ENCODE results near the gene TRERF1. TPM values are rescaled to one million over a fixed set of nuclear protein-coding genes. Genes with fewer than 3 reads are reported as not detected.

Gene TRERF1
- total RNA-seq, 4 donors from 2014 or later = 3.3 to 4.9 (median 3.8) TPM

DNA sequence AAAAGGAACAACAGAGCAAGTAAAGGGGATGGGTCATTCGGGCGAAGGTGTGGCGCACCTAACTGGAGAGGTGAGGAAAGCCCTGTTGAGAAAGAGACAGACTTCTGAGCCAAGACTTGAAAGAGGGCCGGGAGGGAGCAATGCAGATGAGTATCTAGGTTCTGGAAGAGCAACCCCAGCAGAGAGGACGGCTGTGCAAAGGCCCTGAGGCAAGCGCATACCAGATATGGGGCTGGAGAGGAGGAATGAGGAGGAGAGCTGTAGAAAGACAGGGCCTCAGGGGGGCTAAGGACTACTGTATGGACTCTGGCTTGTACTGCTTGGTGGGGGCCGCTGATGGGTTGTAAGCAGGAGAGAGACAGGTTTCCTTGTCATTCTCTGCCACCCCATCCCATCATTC lies 21.9 kb downstream of the TRERF1 start:
- TF ChIP-seq, protein P1, sequence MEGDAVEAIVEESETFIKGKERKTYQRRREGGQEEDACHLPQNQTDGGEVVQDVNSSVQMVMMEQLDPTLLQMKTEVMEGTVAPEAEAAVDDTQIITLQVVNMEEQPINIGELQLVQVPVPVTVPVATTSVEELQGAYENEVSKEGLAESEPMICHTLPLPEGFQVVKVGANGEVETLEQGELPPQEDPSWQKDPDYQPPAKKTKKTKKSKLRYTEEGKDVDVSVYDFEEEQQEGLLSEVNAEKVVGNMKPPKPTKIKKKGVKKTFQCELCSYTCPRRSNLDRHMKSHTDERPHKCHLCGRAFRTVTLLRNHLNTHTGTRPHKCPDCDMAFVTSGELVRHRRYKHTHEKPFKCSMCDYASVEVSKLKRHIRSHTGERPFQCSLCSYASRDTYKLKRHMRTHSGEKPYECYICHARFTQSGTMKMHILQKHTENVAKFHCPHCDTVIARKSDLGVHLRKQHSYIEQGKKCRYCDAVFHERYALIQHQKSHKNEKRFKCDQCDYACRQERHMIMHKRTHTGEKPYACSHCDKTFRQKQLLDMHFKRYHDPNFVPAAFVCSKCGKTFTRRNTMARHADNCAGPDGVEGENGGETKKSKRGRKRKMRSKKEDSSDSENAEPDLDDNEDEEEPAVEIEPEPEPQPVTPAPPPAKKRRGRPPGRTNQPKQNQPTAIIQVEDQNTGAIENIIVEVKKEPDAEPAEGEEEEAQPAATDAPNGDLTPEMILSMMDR (IDR thresholded peaks at IDR 0.05; ENCODE audit: low read depth) = no peak

DNA sequence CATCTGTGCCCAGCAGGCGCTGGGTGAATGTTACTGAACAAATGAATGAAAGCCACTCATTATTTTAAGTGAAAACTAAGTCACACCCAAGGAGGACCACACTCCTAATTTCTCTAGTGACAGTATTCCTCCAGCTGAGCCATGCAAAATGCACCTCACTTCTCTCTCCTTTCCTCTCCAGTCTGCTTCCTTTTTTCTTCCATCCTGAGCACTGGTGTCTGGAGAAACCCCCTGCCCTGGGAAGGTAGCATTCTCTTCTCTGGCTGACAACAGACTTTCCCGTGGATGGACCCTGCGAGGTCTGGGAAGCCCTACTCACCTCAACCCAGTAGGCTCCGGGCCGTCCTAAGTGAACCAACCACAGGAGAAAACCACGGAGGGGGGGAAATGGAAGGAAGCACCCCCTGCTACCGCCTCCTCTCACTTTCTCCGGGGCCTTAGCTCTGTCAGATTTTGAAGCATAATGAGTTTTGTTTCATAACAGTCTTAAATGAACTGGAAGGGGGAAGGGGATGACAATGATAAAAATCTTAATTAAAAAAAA lies 22.6 kb downstream of the TRERF1 start:
- TF ChIP-seq, protein P1 (IDR thresholded peaks at IDR 0.05; ENCODE audit: low read depth) = no peak

DNA sequence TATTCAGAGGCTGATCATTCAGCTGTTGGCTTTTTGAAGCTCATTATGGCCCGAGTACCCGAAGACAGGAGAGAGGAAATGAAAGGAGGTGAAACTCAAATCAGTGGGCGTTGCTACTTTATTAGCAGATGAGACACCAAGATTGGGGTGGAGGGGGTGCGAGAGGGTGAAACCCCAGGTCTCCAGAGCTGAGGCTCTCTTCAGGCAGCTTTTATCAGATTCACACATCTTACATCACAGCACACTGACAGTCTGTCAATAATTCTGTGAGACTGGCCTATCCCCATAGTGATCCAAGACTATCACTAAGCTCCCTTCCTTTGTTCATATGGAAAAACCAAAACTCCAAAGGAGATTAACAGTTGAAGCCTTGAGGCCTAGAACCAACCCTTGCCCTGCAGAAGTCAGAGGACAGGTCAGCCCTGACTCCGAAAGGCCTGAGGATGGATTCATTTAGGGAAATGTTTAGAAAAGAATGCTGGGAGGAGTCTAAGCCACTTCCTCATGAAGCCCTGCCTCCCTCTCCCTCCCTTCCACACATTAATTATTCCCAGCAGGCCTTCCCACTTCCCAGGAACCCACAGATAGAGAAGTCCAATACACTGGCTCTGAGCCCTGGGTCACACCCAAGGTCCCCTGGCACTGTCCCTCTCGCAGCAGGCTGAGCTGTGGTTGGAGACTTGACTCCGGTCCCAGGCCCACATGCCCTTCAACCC lies 23.2 kb downstream of the TRERF1 start:
- TF ChIP-seq, protein P1 (IDR thresholded peaks at IDR 0.05; ENCODE audit: low read depth) = no peak

DNA sequence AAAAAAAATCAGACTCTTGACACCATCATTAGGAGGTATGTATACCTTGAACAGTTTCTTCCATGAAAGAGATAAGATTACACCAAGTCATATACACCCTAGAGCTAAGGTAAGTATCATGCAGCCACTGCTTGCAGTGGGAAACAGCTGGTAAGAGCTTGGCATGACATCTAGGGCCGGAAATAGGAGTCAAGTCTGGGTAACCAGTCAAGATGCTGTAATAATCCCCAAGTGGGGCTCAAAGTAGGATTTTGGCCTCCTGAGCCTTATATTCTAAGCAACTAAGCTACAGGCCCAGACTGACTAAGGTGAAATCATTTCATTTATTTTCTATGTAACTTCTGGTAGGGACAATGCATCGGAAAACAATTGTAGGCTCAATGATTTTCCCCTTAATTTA lies 23.9 kb downstream of the TRERF1 start:
- TF ChIP-seq, protein P1 (IDR thresholded peaks at IDR 0.05; ENCODE audit: low read depth) = no peak

DNA sequence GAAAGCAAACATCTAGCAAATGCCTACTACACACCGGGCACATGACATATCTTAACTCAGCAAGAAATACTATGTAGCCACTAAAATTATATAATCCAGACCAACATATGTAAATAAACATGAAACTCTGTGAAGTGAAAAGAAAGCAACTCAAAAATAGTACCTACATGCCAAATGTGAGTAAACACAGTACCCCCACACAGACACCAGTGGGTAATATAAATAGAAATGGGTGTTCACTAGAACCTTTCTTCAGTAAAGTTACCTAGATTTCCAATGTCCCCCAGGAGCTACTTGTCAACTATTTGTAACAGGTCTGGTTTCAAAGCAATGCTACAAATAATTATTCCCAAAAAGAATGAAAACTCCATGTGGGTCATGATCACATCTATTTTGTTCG lies 25.5 kb downstream of the TRERF1 start:
- TF ChIP-seq, protein P1 (IDR thresholded peaks at IDR 0.05; ENCODE audit: low read depth) = no peak

DNA sequence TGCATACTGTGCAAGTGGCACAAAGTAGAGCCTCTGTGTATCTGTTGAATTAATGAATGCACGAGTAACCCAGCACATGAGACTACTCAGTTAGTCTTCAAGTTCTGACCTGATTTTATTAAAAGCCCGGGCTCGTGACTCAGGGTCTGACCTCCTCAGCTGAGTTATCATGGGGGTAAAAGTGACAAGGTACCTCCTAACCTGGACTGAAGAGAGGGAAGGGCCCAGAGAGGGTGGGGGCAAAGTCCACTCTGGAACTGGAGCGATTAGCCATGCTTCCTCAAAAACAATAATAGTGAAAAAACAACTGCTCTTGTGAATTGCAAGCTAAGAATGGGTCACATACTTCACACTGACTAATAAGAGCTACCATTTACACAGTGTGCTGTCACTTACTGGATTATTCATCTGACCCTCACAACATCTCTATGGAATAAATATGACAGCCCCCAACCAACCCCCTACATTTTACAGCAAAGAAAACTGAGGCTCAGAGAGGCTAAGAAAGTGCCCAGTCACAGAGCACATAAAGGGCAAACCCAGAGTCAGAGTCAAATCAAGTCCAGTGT lies 26.7 kb downstream of the TRERF1 start:
- TF ChIP-seq, protein P1 (IDR thresholded peaks at IDR 0.05; ENCODE audit: low read depth) = no peak

DNA sequence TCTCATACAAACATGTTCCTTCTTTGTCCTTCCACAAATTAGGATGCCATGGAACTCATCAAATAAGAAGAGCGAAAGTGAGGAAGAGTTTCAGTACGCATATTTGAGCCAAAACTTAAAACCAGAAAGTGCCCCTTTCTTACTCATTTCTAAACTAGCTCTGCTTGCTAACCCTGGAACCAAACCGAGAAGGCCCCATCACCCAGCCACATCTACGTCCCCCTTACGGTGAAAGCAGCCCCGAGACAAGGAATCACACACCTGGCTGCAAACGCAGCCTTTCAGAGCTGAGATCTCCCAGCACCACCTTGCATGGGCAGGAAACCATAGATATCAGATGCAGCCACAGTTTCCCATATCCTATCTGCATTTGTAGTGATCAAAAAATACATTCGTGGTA lies 28.5 kb downstream of the TRERF1 start:
- TF ChIP-seq, protein P1 (IDR thresholded peaks at IDR 0.05; ENCODE audit: low read depth) = no peak

All from subcutaneous adipose tissue (tissue), 4 donors.